SK-N-SH (cell line): ENCODE data around the gene TMEM179. TPM values are rescaled to one million over a fixed set of nuclear protein-coding genes. Genes with fewer than 3 reads are reported as not detected.

ENCODE experiments used
- CTCF ChIA-PET: fragments of 300-600, 350-600 bp; formaldehyde crosslinking; extraction: SDS; loops from one replicate; lab custom pipeline; 2021; lab: Yijun Ruan, JAX
- POLR2A ChIA-PET: fragments of 350-600 bp; sonication (Branson Sonifier 250); formaldehyde crosslinking; extraction: SDS; loops from one replicate; lab custom pipeline; 2020; ENCODE audit warnings: antibody characterized with exemption, inconsistent platforms; lab: Yijun Ruan, JAX
- DNase-seq: peaks from one replicate; pipeline ENCODE4 v3.0.0; 2012
- H2AFZ ChIP-seq: fragments of 200-600 bp; sonication (generic); 2 replicates; pipeline ENCODE4 v1.8.1; 2016; ENCODE audit warnings: antibody characterized with exemption, mild to moderate bottlenecking, low read depth
- H3F3A ChIP-seq: fragments of 200-600 bp; sonication (generic); replicated peaks from 2 replicates; pipeline ENCODE3; 2016; ENCODE audit warnings: antibody characterized with exemption, mild to moderate bottlenecking; ENCODE audit not compliant: insufficient read depth
- H3K27ac ChIP-seq, 2 experiments: fragments of 200-500 bp in 1 of 2; fragments of 200-600 bp in 1 of 2; sonication (Bioruptor generic) in 1 of 2; sonication (generic), shearing (Covaris generic) in 1 of 2; 2 replicates each; pipeline versions ENCODE4 v1.5.1 to v1.6.1; 2014 to 2016; ENCODE audit warnings: low read depth in 2 of 2, inconsistent platforms in 1 of 2, low read length in 1 of 2, mild to moderate bottlenecking in 1 of 2, mixed read lengths in 1 of 2
- H3K27me3 ChIP-seq: fragments of 200-600 bp; sonication (generic), shearing (Covaris generic); 2 replicates; pipeline ENCODE4 v1.6.1; 2016; ENCODE audit warnings: mixed run types; ENCODE audit not compliant: insufficient read depth
- H3K36me3 ChIP-seq, 2 experiments: fragments of 200-500 bp in 1 of 2; fragments of 200-600 bp in 1 of 2; sonication (Bioruptor generic) in 1 of 2; sonication (generic) in 1 of 2; replicated peaks in 1 of 2; 2 replicates each; pipeline versions ENCODE3 to v1.5.1; 2014 to 2016; ENCODE audit warnings: low read length in 1 of 2, mild to moderate bottlenecking in 1 of 2; ENCODE audit not compliant: insufficient read depth in 2 of 2, control insufficient read depth in 1 of 2
- H3K4me1 ChIP-seq, 2 experiments: fragments of 200-500 bp in 1 of 2; fragments of 200-600 bp in 1 of 2; sonication (Bioruptor generic) in 1 of 2; sonication (generic), shearing (Covaris generic) in 1 of 2; 2 replicates each; pipeline versions ENCODE4 v1.5.1 to v1.6.1; 2014 to 2016; ENCODE audit warnings: low read depth in 1 of 2, low read length in 1 of 2, mixed run types in 1 of 2; ENCODE audit not compliant: insufficient read depth in 2 of 2, control insufficient read depth in 1 of 2
- H3K4me2 ChIP-seq: fragments of 200-600 bp; sonication (generic), shearing (Covaris generic); 2 replicates; pipeline ENCODE4 v1.6.1; 2017; ENCODE audit warnings: mixed run types
- H3K4me3 ChIP-seq, 2 experiments: fragments of 200-500 bp in 1 of 2; fragments of 200-600 bp in 1 of 2; sonication (Bioruptor generic) in 1 of 2; sonication (generic), shearing (Covaris generic) in 1 of 2; 2 replicates each; pipeline versions ENCODE4 v1.5.1 to v1.8.1; 2014 to 2016; ENCODE audit warnings: low read depth in 2 of 2, inconsistent platforms in 1 of 2, low read length in 1 of 2, mild to moderate bottlenecking in 1 of 2, mixed read lengths in 1 of 2, moderate library complexity in 1 of 2
- H3K79me2 ChIP-seq: fragments of 200-600 bp; sonication (generic); 2 replicates; pipeline ENCODE4 v1.8.1; 2017; ENCODE audit warnings: mild to moderate bottlenecking; ENCODE audit not compliant: insufficient read depth
- H3K9ac ChIP-seq: fragments of 200-600 bp; sonication (generic); 2 replicates; pipeline ENCODE4 v1.6.1; 2017; ENCODE audit warnings: mixed run types
- H3K9me2 ChIP-seq: fragments of 200-600 bp; sonication (generic); 2 replicates; pipeline ENCODE4 v1.6.1; 2017; ENCODE audit warnings: mixed run types
- H3K9me3 ChIP-seq: fragments of 200-600 bp; sonication (generic); 2 replicates; pipeline ENCODE4 v1.6.1; 2017; ENCODE audit warnings: mixed run types, mild to moderate bottlenecking, moderate library complexity
- H4K20me1 ChIP-seq: fragments of 200-600 bp; sonication (generic); 2 replicates; pipeline ENCODE4 v1.6.1; 2017; ENCODE audit warnings: mild to moderate bottlenecking, mixed run types; ENCODE audit not compliant: insufficient read depth
- FOXJ3 ChIP-seq: sonication (generic); formaldehyde crosslinking; IDR thresholded peaks from 2 replicates; pipeline ENCODE4 v1.5.1; 2020; ENCODE audit warnings: mild to moderate bottlenecking, missing genetic modification reagents
- FOXM1 ChIP-seq: IDR thresholded peaks from 2 replicates; pipeline ENCODE4 v1.4.0; 2012; ENCODE audit warnings: low read depth, mild to moderate bottlenecking
- IRF3 ChIP-seq: fragments of 150-350 bp; IDR thresholded peaks from 2 replicates; pipeline ENCODE4 v1.6.1; 2016; ENCODE audit warnings: mild to moderate bottlenecking, low read depth, low read length
- MEF2A ChIP-seq: IDR thresholded peaks from 2 replicates; pipeline ENCODE4 v1.4.0; 2012; ENCODE audit warnings: low read depth, borderline replicate concordance
- NFIC ChIP-seq: IDR thresholded peaks from 2 replicates; pipeline ENCODE4 v1.4.0; 2012; ENCODE audit warnings: borderline replicate concordance
- NRF1 ChIP-seq: IDR thresholded peaks from 2 replicates; pipeline ENCODE4 v1.6.1; 2012; ENCODE audit warnings: low read depth, mild to moderate bottlenecking, low read length
- POLR2AphosphoS5 ChIP-seq: IDR thresholded peaks from 2 replicates; pipeline ENCODE4 v1.6.1; 2012; ENCODE audit warnings: low read depth, low read length
- REST ChIP-seq: IDR thresholded peaks from 2 replicates; pipeline ENCODE4 v1.6.1; 2012; ENCODE audit warnings: mild to moderate bottlenecking, low read depth, low read length, moderate library complexity
- TAF1 ChIP-seq: IDR thresholded peaks from 2 replicates; pipeline ENCODE4 v1.6.1; 2012; ENCODE audit warnings: low read depth, mild to moderate bottlenecking, low read length, moderate library complexity, borderline replicate concordance
- TEAD4 ChIP-seq: IDR thresholded peaks from 2 replicates; pipeline ENCODE4 v1.4.0; 2012; ENCODE audit warnings: mild to moderate bottlenecking, borderline replicate concordance; ENCODE audit not compliant: insufficient read depth
- ZBTB33 ChIP-seq: IDR thresholded peaks from 2 replicates; pipeline ENCODE4 v1.4.0; 2012; ENCODE audit warnings: low read depth, borderline replicate concordance
- WGBS: methylation state at CpG from one replicate; pipeline ENCODE4 v1.1.6; 2017; ENCODE audit warnings: low lambda C conversion rate; 5-methylcytosine and 5-hydroxymethylcytosine counted together
- polyA plus RNA-seq, 3 experiments: library from polyadenylated mRNA; depleted of rRNA; stranded (reverse); fragments of >200 nt; gene quantifications; 2 replicates each; pipeline ENCODE4 v1.2.3, GENCODE V29; 2012
- TF ChIP-seq, protein P1 (sequence below): IDR thresholded peaks from 2 replicates; pipeline ENCODE4; 2012
- TF ChIP-seq, protein P2 (sequence below): fragments of 150-350 bp; IDR thresholded peaks from 2 replicates; pipeline ENCODE4 v1.6.1; 2017; ENCODE audit warnings: antibody characterized with exemption, low read length, low read depth, borderline replicate concordance

TMEM179 gene
- polyA plus RNA-seq, 1 of the 3 experiments (the other 2 are of a cell fraction): 1.7 TPM

GRCh38 chr14:104632781-104633180 is 28.2 kb upstream of the TMEM179 start:
- H3K27ac ChIP-seq: no peak overlapping the region
- DNase-seq: no peak
- no peak overlapping the region for H3K4me2 ChIP-seq
- no peaks in the 10 kb centered on the region for H3K9me2 ChIP-seq
- H3K36me3 ChIP-seq: no peaks in the 10 kb centered on the region
- ChIA-PET POLR2A (no interaction called here), CTCF (interaction anchor here (0.6 to 3.3 kb wide), 7 partner anchors 10 to 677 kb away, joined by 3 to 15 read pairs (median 4); no protein-coding TSS in a partner anchor)
- no peak overlapping the region for H2AFZ ChIP-seq
- no peak overlapping the region for H3K9ac ChIP-seq
- 80% methylated on average over 9 of the region's 9 CpGs for WGBS
- TF ChIP-seq TAF1: no peak
- no peak for TF ChIP-seq REST
- TF ChIP-seq NFIC: no peak
- no peak for TF ChIP-seq FOXM1
- no peak for TF ChIP-seq NRF1
- TF ChIP-seq MEF2A: no peak
- TF ChIP-seq, protein P1, sequence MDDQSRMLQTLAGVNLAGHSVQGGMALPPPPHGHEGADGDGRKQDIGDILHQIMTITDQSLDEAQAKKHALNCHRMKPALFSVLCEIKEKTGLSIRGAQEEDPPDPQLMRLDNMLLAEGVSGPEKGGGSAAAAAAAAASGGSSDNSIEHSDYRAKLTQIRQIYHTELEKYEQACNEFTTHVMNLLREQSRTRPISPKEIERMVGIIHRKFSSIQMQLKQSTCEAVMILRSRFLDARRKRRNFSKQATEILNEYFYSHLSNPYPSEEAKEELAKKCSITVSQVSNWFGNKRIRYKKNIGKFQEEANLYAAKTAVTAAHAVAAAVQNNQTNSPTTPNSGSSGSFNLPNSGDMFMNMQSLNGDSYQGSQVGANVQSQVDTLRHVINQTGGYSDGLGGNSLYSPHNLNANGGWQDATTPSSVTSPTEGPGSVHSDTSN: no peak
- TF ChIP-seq, all 33 proteins: peak for 0
- Histone ChIP-seq H3K4me1 (peaks cover 0 to 8% of the 10 kb centered on the region in 2 experiments; a peak in 1 of 4 replicates), H3K9me3 (no peaks in the 10 kb centered on the region), H3K79me2 (no peaks in the 10 kb centered on the region), H3K27me3 (no peaks in the 10 kb centered on the region), H3K4me3 (no peak overlapping the region), H4K20me1 (no peaks in the 10 kb centered on the region), H3F3A (no peaks in the 10 kb centered on the region)

DNA sequence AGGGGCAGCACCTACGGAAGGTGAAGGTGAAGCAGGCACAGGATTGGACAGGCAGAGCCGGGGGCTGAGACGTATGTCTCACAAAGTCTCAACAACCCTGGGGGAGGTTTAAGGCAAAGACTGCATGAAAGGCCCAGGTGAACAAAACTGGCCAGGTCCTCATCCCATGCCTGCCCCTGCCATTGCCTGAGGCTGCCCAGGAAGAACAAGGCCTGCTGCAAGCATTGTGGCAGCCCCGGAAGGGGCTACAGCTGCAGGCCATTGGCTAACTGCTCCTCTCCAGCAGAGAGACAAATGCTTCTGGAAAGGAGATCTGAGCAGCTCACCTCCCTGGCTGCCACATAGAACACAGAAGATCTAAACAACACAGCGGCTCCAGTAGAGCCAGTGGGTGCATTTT is 20.4 kb upstream of the TMEM179 start:
- DNase-seq: no peak
- Histone ChIP-seq H3K9ac (no peak overlapping the region), H3K27me3 (peaks cover 17% of the 10 kb centered on the region; the same call in 1 of the 2 replicates), H3K36me3 (no peaks in the 10 kb centered on the region), H3K4me3 (no peak overlapping the region), H3K79me2 (no peaks in the 10 kb centered on the region), H3K9me2 (no peaks in the 10 kb centered on the region), H3K27ac (no peak overlapping the region), H3K9me3 (no peaks in the 10 kb centered on the region), H4K20me1 (no peaks in the 10 kb centered on the region), H3K4me1 (no peaks in the 10 kb centered on the region), H3F3A (no peaks in the 10 kb centered on the region), H3K4me2 (no peak overlapping the region), H2AFZ (no peak overlapping the region)
- WGBS: 45% methylated on average over 3 of the region's 5 CpGs
- CTCF ChIA-PET: no interaction called here
- POLR2A ChIA-PET: no interaction called here
- TF ChIP-seq TEAD4 (no peak), FOXJ3 (CRISPR knock-in tag) (no peak), POLR2AphosphoS5 (no peak), TAF1 (no peak), ZBTB33 (no peak), IRF3 (no peak), REST (no peak)
- TF ChIP-seq, protein P2, sequence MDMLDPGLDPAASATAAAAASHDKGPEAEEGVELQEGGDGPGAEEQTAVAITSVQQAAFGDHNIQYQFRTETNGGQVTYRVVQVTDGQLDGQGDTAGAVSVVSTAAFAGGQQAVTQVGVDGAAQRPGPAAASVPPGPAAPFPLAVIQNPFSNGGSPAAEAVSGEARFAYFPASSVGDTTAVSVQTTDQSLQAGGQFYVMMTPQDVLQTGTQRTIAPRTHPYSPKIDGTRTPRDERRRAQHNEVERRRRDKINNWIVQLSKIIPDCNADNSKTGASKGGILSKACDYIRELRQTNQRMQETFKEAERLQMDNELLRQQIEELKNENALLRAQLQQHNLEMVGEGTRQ: no peak
